Measurements from ENCODE around the gene MAPK1.
"Not testable (repeated sequence)": the region's sequence is repeated elsewhere in the genome, so short reads cannot be mapped to it uniquely, and the experiment has no call there.

MAPK1 gene

DNA sequence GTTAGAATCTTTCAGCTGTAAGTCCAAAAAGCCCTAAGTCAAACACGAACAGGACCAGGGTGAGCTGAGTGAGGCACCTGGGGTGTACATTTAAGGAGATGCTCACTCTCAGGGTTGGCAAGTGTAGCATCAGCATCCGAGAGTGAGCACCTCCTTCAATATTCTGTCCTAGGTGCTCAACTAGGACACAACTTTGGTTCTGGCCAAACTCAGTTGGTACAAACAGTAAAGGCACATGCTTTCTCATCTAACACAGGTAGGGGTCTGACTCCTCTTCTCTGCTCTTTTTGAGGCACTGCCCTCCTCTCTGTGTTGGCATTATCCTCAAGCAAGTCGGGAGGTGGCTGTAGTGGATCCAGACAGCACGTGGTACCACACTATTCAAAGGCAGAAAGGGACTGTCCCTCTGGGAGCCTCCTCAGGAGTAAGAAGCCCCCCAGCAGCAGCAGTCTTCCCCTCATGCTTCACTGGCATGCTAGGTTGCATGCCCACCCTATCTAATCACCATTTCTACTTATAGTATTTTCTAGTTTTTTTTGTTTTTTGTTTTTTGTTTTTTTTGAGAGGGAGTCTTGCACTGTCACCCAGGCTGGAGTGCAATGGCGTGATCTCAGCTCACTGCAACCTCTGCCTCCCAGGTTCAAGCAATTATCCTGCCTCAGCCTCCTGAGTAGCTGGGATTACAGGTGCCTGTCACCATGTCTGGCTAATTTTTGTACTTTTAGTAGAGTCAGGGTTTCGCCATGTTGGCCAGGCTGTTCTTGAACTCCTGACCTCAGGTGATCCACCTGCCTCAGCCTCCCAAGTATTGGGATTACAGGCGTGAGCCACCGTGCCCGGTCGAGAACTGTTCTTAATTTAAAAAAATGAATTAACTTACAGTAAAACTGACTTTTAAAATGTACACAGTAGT is 14.7 kb upstream of the MAPK1 start:
- DNase-seq, result no peak

DNA sequence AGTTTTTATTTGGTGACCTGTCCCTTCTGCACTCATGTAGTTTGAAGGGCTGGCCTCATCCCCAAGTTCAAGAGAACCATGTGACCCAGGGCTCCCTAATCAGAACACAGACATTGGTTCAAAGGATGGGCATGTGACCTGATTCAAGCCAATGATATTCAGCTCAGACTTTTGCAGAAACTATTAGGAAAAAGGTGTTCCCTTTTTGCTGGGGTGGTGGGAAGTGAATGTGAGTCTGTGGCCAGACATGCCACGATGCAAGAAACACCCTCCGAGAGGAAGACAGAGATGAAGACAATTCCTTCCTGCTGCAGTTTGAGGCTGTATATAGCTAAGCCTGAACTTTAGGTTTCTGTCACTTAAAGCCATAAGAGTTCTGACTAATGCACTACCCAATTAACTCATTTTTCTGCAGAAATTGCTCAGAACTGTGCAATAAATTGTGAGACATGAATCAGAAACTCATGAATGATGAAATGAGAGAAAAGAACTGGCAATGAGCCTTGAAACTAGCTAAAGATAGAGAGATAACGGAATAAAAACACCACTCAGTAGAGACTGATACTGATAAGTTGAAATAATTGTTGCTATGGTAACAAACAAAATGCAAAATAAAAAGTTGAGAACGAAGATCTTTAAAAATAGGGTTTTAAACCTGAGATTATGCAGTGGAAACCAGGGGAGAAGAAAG is 9.2 kb upstream of the MAPK1 start:
- DNase-seq, result peak; percentile 67

DNA sequence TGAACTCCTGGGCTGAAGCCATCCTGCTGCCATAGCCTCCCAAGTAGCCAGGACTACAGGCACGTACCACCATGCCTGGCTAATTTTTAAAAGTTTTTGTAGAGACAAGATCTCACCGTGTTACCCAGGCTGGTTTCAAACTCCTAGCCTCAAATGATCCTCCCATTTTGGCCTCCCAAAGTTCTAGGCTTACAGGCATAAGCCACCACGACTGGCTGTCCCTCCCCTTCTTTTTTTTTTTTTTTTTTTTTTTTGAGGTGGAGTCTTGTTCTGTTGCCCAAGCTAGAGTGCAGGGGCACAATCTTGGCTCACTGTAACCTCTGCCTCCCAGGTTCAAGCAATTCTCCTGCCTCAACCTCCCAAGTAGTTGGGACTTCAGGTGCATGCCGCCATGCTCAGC is 7.5 kb upstream of the MAPK1 start:
- DNase-seq, result not testable (repeated sequence)

DNA sequence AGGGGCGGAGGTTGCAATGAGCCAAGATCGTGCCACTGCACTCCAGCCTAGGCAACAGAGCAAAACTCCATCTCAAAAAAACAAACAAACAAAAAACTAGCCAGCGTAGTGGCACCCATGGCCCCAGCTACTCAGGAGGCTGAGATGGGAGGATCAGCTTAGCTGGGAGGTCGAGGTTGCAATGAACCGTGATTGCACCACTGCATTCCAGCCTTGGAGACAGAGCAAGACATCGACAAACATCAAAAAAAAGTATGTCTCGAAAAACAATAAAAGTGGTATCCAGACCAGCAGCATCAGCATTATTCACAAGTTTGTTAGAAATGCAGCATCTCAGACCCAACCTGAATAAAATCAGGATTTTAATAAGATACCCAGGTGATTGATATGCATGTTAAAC is 6.2 kb upstream of the MAPK1 start:
- no peak for DNase-seq

DNA sequence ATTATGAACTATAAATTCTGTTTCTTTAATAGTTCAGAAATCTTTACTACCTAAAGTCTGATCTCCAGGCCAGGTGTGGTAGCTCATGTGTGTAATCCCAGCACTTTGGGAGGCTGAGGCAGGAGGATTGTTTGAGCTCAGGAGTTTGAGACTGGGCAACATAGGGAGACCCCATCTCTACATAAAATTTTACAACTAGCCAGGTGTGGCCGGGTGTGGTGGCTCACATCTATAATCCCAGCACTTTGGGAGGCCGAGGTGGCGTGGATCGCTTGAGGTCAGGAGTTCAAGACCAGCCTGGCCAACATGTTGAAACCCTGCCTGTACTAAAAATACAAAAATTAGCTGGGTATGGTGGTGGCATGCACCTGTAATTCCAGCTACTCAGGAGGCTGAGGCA is 5.3 kb upstream of the MAPK1 start:
- DNase-seq, result not testable (repeated sequence)

DNA sequence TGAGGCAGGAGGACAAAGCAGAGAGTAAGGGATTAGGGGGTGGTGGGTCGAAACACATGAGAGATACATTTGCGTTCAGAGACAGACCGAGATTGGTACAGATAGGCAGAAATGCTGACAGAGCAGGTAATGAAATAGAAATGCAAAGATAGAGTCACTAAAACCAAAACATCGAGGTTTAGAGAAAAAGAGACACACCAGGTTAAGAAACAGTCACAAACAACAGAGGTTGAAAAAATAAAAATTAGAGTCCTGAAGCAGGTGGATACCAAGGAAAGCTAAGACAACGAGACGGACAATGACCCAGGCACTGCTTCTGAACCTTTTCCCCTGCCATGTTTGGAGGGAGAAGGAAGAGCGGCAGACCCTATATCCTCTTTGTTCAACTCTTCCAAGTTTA is 1.2 kb upstream of the MAPK1 start:
- no peak for DNase-seq

DNA sequence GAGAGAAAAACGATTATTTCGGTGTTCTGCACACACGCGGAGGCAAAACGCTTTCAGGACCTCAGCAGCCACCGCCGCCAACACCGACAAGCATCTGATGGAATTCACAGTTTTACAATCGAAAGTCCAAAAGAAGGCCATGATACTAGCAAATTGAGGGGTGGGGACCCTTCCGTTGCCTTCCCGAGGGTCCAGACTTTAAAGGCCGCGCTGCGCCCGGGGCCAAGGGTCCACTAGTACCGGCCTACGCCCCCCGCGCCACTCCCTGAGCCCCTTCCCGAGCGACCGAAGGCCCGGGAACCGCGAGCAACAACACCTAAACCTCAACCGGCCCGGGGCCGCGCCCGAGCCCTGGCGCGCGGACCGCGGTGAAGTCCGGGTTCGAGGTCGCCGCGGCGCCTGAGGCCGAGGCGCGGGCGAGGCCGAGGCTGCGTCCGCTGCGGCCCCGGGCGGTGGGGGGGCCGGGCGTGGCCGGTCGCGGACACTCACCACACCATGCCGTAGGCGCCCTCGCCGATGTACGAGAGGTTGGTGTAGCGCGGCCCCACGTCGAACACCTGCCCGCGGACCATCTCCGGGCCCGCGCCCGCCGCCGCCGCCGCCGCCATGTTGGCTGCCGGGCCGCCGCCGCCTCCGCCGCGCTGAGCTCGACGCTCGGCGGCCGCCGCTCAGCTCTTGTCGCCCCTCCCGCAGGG is 465 bp downstream of the MAPK1 start:
- no peak for DNase-seq

DNA sequence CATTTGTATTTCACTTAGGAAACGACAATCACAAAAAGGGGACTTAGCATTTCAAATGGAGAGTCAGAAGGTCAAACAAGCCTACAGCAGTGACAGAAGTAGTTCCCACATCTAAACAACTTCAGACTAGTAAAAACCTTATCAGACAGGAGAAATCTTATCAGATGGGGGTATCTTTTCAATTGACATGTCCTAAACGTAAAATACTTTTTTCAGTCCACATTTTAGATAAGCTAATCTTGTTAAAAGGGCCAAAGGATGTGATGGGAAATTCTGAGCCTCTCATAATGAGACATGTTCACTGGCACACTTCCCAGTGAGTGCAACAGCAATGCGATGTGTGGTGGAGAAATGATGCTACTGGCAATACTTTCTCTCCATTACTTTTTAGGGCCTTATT is 2.4 kb downstream of the MAPK1 start:
- peak in 1 of 2 donors; percentile 40 for DNase-seq

DNA sequence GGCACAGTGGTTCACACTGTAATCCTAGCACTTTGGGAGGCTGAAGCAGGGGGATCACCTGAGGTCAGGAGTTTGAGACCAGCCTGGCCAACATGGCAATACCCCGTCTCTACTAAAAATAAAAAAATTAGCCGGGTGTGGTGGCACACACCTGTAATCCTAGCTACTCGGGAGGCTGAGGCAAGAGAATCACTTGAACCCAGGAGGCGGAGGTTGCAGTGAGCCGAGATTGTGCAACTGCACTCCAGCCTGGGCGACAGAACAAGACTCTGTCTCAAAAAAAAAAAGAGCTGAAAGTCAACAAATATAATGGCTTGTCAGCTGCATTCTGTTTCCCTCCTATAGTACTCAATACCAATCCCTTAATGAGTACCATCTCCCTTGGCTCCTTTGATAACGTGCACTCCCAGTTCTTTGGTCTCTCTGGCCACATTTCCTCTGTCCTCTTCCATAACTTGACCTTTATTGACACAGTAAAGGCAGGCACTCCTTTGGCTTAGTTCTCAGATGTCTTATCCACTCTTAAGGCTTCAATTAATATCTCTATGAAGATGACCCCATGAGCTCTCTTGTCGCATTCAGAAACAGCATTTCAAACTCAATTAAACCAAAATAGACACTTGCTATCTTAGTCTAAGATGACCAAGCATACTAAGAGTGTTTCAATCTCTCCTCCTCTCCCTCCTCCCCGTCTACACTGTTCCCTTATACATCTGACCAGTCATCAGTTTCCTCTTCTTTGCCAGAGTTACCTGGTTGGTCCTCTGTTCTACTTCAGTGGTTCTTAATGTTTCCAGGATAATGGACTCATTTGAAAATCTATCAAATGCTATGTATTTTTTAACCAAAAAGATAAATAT is 4.8 kb downstream of the MAPK1 start:
- DNase-seq, result no peak

DNA sequence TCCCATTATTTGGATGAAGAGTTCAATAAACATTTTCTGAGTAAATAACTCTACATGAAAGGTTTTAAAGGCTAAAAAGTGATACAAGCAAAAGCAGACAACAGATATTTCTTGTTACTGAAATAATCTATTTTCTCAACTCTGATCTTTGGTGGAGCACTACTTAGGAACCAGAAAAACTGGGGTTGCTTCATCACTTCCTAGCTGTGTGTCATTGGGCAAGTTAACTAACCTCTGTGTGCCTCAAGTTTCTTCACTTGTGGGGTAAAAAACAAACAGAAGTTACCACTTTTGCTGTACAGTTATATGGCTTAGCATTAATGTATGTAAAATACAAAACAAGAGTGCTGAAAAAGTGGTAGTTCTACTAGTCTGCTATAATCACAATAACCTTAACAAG is 5.6 kb downstream of the MAPK1 start:
- peak; percentile 62 to 80 for DNase-seq

DNA sequence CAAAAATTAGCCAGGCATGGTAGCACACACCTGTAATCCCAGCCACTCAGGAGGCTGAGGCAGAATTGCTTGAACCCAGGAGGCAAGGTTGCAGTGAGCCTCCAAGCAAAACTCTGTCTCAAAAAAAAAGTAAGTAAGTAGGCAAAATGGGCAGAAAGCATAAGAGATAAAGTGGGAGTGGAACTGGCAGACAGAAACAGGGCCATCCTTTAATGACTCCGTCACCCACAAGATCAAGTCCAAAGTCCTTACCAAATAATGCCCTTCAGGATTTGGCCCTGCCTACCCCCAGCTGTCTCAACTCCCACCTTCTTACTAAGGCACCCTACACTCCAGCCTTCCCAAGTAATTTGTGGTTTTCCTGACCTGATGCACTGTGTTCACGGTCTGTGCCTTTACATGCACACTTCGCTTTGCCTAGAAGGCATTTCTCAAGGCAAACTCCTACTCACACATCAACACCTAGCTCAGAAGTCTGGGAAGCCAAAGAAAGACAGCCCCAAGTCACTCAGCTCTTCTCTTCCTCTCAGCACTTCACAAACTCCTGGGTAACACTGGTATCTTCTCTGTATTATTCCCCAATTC is 6.1 kb downstream of the MAPK1 start:
- DNase-seq, result no peak

DNA sequence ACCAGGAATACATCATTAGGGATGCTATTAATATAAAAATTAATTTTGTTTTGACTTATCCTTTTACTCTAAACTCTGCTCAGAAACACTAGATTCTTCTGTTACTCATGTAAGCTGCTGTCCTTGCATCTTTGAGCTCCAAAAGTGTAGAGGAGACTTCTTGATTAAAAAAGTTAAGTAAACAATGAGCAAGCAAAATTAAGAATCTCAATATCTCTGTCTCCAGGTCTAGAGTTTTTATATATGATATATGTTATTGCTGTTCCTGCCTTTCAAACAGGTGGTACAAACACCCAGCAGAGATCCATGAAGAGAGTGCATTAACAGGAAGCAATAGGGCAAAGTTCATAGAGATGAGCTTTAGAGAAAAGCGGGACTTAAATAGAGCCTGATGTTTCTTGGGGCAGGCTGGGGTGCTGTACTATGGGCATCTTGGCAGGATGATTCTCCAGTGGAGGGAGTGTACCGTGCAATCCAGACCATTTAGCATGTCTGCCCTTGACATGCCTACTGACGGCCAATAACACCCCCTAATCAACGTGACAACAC is 6.9 kb downstream of the MAPK1 start:
- DNase-seq, result no peak

DNA sequence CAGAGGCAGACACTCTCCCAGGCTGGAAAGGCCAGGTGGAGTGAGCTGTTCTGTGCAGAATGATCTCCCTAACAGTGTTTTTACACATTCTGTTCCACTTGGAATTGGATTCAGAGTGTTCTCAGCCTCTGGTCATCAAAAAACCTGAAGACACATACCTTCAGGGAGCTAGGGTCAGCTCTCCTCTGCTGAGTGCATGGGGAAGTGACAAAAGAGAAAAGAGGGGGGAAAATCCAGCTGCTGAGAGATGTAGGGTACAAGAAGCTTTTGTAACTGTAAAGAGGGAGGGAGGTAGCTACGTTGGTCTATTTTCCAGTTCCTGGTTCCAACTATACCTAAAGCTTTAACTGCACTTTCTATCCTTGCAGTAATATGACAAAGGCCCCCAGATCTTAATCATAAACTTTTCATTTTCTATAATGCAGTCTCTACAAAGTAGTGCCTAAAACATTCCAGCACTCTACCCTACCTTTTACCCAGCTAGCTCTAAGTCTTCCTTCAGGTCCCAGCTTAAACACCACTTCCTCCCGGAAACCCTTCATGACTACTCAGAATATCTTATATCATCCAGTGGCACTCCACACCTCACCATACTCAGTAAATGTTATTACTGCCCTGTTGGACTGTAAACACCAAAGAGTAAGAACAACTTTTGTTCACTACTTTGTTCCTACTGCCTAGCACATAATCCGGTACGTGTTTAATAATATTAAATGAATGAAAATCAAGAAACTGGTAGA is 9.2 kb downstream of the MAPK1 start:
- no peak for DNase-seq

DNA sequence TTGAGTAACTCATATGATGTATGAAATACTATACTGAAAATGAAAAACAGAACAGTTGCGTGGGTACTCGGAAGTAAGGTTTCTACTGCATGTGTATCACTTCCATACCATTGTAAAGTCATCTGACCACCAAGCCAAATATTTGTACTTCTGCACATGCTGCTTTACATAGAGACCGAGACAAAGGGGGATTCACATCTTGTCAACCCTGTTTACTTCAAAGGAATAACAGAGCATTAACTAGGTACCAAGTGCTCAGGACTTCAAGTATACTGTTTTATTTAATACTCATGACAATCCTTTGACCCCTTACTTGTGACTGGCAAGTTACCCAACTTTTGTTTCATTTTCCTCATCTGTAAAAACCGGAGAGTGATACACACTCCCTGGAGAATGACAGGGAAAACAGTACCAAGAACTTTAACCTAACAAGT is 9.9 kb downstream of the MAPK1 start:
- peak; percentile 43 to 65 for DNase-seq

DNA sequence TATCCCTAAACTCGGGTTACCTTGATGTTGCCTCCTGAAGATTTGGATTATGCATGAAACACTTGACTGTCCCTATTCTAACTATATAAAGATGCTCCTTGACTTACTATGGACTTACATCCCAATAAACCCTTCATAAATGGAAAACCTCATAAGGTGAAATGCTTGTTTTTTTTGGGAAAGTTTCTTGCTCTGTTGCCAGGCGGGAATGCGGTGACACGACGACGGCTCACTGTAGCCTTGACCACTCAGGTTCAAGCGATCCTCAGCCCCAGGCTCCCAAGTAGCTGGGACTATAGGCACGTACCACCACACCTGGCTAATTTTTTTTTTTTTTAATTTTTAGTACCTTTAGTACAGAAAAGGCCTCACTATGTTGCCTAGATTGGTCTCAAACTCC is 10.6 kb downstream of the MAPK1 start:
- DNase-seq, result no peak

DNA sequence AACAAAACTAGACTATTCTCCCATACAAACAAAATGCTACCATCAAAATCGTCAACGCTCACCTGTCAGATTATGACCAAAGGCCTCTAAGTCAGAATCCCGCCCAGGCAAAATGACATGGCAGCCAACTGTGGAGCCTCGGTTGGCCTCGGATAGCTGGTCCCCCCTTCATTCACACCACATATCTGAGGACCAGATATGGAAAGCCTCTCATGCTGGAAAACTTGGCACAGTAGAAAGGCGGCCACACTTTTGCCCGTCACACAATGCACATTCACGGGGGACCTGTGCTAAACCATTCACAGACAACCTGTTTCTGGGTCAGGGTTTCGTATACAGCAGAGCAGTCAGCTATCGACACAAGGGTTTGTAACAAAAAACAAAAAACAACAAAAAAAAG is 11.2 kb downstream of the MAPK1 start:
- no peak for DNase-seq

DNA sequence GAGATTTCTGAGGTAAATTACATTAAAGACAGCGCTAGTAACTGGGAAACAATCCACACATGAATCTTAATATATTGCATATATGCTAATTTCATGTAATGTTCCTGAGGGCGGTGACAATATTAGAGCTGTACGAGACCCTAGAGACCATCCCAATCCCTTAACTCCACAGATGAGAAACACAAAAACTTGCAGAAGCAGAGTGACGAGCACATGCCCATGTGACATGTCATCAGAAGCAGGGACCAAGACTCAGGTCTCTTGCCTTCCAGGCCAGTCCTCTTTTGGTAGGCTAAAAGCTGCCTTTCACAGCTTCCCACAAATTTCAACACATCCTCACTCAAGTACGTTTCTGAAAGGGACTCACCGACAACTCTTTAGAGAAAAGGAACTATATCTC is 11.8 kb downstream of the MAPK1 start:
- peak; percentile 28 to 41 for DNase-seq

DNA sequence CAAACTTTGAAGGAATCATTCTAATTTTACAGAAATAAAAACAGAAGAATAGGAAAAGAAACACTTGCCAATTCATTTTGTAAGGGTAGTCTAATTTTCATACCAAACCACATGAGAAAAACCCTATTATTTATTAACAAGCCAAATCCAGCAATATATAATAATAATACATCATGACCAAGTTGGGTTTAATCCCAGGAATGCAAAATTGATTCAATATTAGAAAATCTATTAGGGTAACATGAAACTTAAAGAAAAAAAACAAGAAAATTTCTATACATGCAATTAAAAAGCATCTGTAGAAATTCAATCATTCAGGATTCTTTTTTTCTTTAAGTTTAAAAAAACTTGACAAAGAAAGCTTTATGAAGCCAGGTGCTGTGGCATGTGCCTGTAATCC is 16.8 kb downstream of the MAPK1 start:
- DNase-seq, result no peak

DNA sequence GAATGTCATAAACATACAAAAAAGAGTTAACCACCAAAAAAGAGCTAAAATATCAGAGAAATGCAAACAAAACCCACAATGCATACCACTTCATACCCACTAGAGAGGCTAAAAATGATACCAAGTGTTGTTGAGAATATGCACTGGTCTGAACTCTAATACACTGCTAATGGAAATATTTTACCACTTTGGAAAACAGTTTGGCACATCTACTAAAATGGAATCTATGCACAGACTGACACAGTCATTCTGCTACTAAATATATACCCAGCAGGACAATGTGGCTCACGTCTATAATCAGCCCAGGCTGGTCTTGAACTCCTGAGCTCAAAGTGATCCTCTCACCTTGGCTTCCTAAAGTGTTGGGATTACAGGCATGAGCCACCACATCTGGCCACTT is 18.0 kb downstream of the MAPK1 start:
- DNase-seq, result no peak

DNA sequence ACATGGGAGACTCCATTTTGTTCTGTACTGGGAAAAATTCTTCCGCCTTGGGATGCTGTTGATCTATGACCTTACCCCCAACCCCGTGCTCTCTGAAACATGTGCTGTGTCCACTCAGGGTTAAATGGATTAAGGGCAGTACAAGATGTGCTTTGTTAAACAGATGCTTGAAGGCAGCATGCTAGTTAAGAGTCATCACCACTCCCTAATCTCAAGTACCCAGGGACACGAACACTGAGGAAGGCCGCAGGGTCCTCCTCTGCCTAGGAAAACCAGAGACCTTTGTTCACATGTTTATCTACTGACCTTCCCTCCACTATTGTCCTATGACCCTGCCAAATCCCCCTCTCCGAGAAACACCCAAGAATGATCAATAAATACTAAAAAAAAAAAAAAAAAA is 19.4 kb downstream of the MAPK1 start:
- not testable (repeated sequence) for DNase-seq
